Measurements from ENCODE around the gene ZCCHC3.
A peak's percentile ranks its signal among the peaks of the same experiment; 100 is the strongest.

DNA sequence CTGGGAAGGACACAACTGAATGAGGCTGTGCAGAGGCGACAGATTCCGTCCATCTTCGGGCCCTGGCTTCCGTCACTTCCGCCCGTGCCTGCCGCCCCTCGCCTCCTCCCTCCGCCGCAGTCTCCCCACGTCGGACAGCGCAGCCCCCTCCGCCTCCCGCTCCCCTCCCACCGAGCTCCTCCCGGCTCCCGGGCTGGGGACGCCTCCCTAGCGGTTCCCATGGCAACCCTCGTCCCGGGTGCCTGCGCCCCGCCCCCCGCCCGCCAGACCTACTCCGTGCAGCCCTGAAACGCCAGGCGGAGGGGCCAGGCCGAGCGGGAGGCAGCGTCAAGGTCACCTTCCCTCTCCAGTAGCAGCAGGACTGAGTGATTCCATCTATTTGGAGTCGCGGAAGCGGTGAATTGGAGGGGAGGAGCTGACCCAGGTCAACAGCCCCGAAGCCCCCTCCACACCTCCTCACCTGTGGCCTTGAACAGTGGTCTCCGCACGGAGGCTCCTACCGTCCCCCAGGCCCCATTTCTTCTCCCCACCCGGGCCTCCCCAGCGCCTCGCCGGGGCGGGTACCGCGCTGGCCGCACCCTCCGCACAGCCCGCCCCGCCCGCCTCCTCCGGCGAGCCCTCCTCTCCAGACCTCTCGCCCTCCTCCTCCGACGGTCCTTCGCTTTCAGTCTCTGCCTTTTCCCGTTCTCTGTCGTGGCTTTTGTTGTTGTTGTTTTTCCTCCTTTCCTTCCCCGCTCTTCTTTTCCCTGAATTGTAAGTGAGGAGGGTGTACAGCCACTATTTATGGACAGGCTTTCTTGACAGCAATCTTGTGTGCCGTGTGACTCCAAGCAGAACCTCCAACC is 50.5 kb downstream of the ZCCHC3 start:
- TF ChIP-seq NFRKB (IDR thresholded peaks at IDR 0.05) (no peak), ELF4 (IDR thresholded peaks at IDR 0.05) (no peak), ARNT (IDR thresholded peaks at IDR 0.05) (no peak), SUZ12 (IDR thresholded peaks at IDR 0.05) (no peak), FOXM1 (IDR thresholded peaks at IDR 0.05; ENCODE audit: borderline replicate concordance) (no peak), TARDBP (IDR thresholded peaks at IDR 0.05) (no peak), L3MBTL2 (conservative IDR thresholded peaks at IDR 0.05) (no peak; the same call in 1 of the 2 replicates)
- TF ChIP-seq, protein P1, sequence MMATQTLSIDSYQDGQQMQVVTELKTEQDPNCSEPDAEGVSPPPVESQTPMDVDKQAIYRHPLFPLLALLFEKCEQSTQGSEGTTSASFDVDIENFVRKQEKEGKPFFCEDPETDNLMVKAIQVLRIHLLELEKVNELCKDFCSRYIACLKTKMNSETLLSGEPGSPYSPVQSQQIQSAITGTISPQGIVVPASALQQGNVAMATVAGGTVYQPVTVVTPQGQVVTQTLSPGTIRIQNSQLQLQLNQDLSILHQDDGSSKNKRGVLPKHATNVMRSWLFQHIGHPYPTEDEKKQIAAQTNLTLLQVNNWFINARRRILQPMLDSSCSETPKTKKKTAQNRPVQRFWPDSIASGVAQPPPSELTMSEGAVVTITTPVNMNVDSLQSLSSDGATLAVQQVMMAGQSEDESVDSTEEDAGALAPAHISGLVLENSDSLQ (IDR thresholded peaks at IDR 0.05): peak; percentile 66

Measured in HEK293T (cell line).